ENCODE data around the gene ATG2B.

- TF ChIP-seq, protein P1, sequence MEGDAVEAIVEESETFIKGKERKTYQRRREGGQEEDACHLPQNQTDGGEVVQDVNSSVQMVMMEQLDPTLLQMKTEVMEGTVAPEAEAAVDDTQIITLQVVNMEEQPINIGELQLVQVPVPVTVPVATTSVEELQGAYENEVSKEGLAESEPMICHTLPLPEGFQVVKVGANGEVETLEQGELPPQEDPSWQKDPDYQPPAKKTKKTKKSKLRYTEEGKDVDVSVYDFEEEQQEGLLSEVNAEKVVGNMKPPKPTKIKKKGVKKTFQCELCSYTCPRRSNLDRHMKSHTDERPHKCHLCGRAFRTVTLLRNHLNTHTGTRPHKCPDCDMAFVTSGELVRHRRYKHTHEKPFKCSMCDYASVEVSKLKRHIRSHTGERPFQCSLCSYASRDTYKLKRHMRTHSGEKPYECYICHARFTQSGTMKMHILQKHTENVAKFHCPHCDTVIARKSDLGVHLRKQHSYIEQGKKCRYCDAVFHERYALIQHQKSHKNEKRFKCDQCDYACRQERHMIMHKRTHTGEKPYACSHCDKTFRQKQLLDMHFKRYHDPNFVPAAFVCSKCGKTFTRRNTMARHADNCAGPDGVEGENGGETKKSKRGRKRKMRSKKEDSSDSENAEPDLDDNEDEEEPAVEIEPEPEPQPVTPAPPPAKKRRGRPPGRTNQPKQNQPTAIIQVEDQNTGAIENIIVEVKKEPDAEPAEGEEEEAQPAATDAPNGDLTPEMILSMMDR (IDR thresholded peaks at IDR 0.05) = no peak
- no peak for TF ChIP-seq POLR2A (IDR thresholded peaks at IDR 0.05)
These were observed 92.3 kb downstream of the ATG2B start for GRCh38 chr14:96270565-96271420.
